Loucy (cell line): ENCODE data around the gene RCN2.

Source experiments
- CTCF ChIP-seq: fragments of 200-600 bp; sonication (generic); conservative IDR thresholded peaks from 2 replicates; pipeline ENCODE4 v1.5.1; 2014; ENCODE audit warnings: mild to moderate bottlenecking, antibody characterized with exemption, low read length
- EZH2phosphoT487 ChIP-seq: fragments of 200-600 bp; IDR thresholded peaks from 2 replicates; pipeline ENCODE4 v1.6.1; 2018; ENCODE audit warnings: antibody characterized with exemption, mild to moderate bottlenecking, moderate library complexity, borderline replicate concordance

- no peak for TF ChIP-seq CTCF
- no peak for TF ChIP-seq EZH2phosphoT487
Observed at GRCh38 chr15:76932135-76932966, 802 bp downstream of the RCN2 start.
